Right lobe of liver (tissue), 6 donors: Measurements from ENCODE around the gene CMTM6. TPM values are rescaled to one million over a fixed set of nuclear protein-coding genes. Genes with fewer than 3 reads are reported as not detected.

Source experiments
- ATAC-seq, 4 donors: fragments of 200-7000 bp; cut with Tn5 transposase; one replicate each; pipeline ENCODE4 v1.9.1; 2020; ENCODE audit warnings: mild to moderate bottlenecking in 4 of 4, moderate library complexity in 4 of 4
- DNase-seq, 3 donors: peaks; one replicate each; pipeline ENCODE4 v3.0.0-alpha.2; 2020
- H3K27ac ChIP-seq, 3 donors: fragments of 200-600 bp; one replicate each; pipeline ENCODE4 v1.8.0; 2022
- H3K27me3 ChIP-seq, 2 donors: fragments of 200-600 bp; one replicate each; pipeline ENCODE4 v1.8.0; 2022
- H3K36me3 ChIP-seq, 4 donors: fragments of 200-600 bp; sonication (generic) in 1 of 4; one replicate each; pipeline versions ENCODE4 v1.5.1 to v1.8.0; 2017 to 2022; ENCODE audit warnings: control low read depth in 1 of 4
- H3K4me1 ChIP-seq, 4 donors: fragments of 200-600 bp; sonication (generic) in 1 of 4; one replicate each; pipeline versions ENCODE4 v1.5.1 to v1.8.0; 2017 to 2022; ENCODE audit warnings: control low read depth in 1 of 4
- H3K4me3 ChIP-seq, 3 donors: fragments of 200-600 bp; one replicate each; pipeline ENCODE4 v1.8.0; 2022
- H3K9me3 ChIP-seq, 4 donors: fragments of 200-600 bp; sonication (generic) in 1 of 4; one replicate each; pipeline versions ENCODE4 v1.5.1 to v1.8.0; 2017 to 2022; ENCODE audit warnings: control low read depth in 1 of 4
- POLR2A ChIP-seq: fragments of 450-650 bp; IDR thresholded peaks from one replicate; pipeline ENCODE4 v1.6.1; 2017; ENCODE audit warnings: antibody characterized with exemption, mild to moderate bottlenecking
- WGBS: methylation state at CpG from one replicate; pipeline ENCODE4 v1.1.6; 2018; ENCODE audit warnings: low coverage, low lambda C conversion rate; ENCODE audit not compliant: insufficient coverage; ENCODE audit errors: missing lambda C conversion rate; 5-methylcytosine and 5-hydroxymethylcytosine counted together
- intact Hi-C, 2 donors: fragments of 100-400 bp; cut with DNase I; formaldehyde crosslinking; loops; one replicate each; pipeline versions ENCODE4 v1.11.2 to v1.14.1; 2022
- total RNA-seq, 6 experiments: library from RNA; depleted of rRNA in 2 of 6; stranded (reverse); fragments of >200 nt in 2 of 6; fragmentation: NEBNext Ultra II Directional in 3 of 6; extraction: Animal tissue kit (Norgen Biotek cat#: 25700) in 3 of 6; gene quantifications; one replicate each; pipeline versions ENCODE4 v1.1.0 to v1.2.4, GENCODE V29; 2016 to 2023
- TF ChIP-seq, protein P1 (sequence below), 4 donors: fragments of 200-600 bp in 3 of 4; fragments of 450-650 bp in 1 of 4; IDR thresholded peaks; one replicate each; pipeline versions ENCODE4 v1.5.1 to v1.8.0; 2016 to 2022; ENCODE audit warnings: antibody characterized with exemption in 4 of 4, mild to moderate bottlenecking in 2 of 4
- donor health status: DM: no; HTN: yes; CAD: no.
- donor health status: DM: no; HTN: no; CAD: no.
- donor health status: DM: no; HTN: no; CAD: no.
- donor health status: DM: no; HTN: yes; CAD: no.
- donor health status: DM: no; HTN: yes; CAD: no.

CMTM6 gene
- total RNA-seq, 6 experiments from 2014 or later: 45.2 to 69.1 (median 57.2) TPM

DNA sequence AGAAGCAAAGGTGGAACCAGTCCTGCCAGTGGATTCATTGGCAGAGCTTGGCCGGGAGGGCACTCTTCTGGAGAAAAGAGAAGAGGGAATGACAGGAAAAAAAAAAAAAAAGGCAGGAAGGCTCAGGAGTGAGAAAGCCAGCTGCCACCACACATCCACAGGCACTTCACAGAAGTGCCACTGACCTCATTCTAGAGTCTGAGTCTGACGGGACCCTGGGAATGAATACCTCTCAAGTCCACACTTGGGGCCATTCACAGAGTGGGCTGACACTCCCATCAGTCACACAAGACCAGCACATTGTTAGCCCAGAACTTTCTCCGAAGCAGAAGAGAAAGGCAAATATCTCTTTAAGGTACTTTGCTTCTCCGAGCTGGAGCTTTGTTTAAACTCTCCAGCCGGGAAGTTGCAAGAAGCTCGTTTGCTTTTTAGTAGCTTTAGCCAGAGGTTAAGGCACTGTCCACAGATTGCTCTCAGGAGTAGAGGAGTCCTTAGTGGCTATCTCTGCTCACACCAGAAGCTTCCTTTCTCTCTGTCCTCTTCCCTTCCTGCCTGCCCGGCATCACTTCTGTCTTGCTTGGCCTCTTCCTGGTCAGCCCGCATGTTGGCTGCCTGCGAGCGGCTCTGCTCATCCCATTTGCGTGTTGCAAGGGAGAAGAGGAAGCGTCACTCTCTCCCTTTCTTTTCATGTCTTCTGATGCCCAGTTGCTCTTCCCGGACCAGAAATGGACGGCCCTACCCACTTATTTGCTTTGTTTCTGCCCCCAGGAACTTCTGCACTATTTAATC, 53.8 kb downstream of the CMTM6 start:
- peak; percentile 44 to 74 (median 64) for ATAC-seq
- Histone ChIP-seq H3K4me3 (no peak overlapping the region), H3K9me3 (no peaks in the 10 kb centered on the region), H3K36me3 (no peaks in the 10 kb centered on the region), H3K27me3 (no peaks in the 10 kb centered on the region), H3K27ac (no peak overlapping the region), H3K4me1 (peaks cover 0 to 6% (median 0%) of the 10 kb centered on the region in 4 donors)
- DNase-seq: no peak
- WGBS: 54% methylated on average over 14 of the region's 14 CpGs
- intact Hi-C loops: loop anchor here in 1 of 2 donors (10.0 kb wide), 1 partner anchor 64 kb away; no protein-coding TSS in a partner anchor
- no peak for TF ChIP-seq POLR2A
- TF ChIP-seq, protein P1, sequence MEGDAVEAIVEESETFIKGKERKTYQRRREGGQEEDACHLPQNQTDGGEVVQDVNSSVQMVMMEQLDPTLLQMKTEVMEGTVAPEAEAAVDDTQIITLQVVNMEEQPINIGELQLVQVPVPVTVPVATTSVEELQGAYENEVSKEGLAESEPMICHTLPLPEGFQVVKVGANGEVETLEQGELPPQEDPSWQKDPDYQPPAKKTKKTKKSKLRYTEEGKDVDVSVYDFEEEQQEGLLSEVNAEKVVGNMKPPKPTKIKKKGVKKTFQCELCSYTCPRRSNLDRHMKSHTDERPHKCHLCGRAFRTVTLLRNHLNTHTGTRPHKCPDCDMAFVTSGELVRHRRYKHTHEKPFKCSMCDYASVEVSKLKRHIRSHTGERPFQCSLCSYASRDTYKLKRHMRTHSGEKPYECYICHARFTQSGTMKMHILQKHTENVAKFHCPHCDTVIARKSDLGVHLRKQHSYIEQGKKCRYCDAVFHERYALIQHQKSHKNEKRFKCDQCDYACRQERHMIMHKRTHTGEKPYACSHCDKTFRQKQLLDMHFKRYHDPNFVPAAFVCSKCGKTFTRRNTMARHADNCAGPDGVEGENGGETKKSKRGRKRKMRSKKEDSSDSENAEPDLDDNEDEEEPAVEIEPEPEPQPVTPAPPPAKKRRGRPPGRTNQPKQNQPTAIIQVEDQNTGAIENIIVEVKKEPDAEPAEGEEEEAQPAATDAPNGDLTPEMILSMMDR (IDR thresholded peaks at IDR 0.05): no peak

DNA sequence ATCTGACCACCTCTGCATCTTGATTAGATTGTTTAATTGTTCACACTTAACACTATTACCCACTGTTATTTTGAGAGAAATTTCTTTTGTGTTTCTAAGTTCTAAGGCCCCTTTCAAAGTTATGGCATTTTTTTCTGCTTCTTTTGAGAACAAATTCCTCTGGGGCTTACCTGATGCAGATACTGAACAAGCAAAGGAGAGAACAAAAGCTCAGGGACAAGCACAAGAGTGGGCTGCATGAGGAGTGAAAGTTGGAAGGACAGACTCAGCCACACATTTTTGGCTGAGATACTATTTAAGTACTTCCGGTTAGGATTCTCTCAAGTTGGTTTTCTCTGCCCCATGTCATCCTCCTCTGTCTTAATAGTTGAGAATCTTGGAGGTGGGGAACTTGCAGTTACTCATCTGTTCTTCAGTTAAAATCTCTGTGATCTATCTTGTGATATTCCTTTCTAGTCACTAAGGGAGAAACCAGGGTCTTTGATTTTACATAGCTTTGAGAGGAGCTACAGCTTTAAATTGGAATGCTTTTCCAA, 54.7 kb downstream of the CMTM6 start:
- H3K36me3 ChIP-seq: no peaks in the 10 kb centered on the region
- peaks cover 0 to 6% (median 0%) of the 10 kb centered on the region in 4 donors for H3K4me1 ChIP-seq
- H3K9me3 ChIP-seq: no peaks in the 10 kb centered on the region
- no peak overlapping the region for H3K4me3 ChIP-seq
- no peaks in the 10 kb centered on the region for H3K27me3 ChIP-seq
- DNase-seq (no peak), ATAC-seq (no peak)
- H3K27ac ChIP-seq: no peak overlapping the region
- TF ChIP-seq, protein P1 (IDR thresholded peaks at IDR 0.05): no peak
- TF ChIP-seq POLR2A: no peak
- 86% methylated on average over 1 of the region's 1 CpG for WGBS
- intact Hi-C loops: loop anchor here in 1 of 2 donors (10.0 kb wide), 1 partner anchor 63 kb away; no protein-coding TSS in a partner anchor

DNA sequence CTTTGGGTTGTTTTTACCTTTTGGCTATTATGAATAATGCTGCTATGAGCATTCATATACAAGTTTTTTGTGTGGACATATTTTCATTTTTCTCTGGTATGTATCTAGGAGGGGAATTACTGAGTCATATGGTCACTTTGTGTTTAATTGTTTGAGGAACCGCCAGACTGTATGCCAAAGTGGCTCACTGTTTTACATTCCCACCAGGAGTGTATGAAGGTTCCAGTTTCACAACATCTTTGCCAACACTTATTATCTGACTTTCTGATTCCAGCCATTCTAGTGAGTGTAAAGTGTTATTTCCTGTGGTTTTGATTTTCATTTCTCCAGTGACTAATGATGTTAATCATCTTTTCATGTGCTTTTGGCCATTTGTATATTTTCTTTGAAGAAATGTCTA, 59.2 kb downstream of the CMTM6 start:
- intact Hi-C loops: loop anchor here in 1 of 2 donors (10.0 kb wide), 1 partner anchor 59 kb away; no protein-coding TSS in a partner anchor
- TF ChIP-seq, protein P1 (IDR thresholded peaks at IDR 0.05): no peak
- no peak for TF ChIP-seq POLR2A
- no peak overlapping the region for H3K27ac ChIP-seq

DNA sequence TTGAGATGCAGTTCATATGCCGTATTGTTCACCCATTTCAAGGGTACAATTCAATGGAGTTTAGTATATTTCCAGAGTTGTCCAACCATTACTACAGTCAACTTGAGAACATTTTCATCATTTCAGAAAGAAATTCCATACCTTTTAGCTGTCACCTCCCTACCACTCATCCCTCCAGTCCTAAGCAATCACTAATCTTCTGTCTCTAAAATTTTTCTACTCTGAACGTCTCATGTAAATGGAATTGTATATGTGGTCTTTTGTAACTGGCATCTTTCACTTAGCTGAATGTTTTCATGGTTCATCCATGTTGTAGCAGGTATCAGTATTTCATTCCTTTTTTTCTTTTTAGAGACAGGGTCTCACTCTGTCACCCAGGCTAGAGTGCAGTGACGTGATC, 59.9 kb downstream of the CMTM6 start:
- no peaks in the 10 kb centered on the region for H3K36me3 ChIP-seq
- WGBS: 95% methylated on average over 3 of the region's 3 CpGs
- DNase-seq (no peak), ATAC-seq (no peak)
- TF ChIP-seq, protein P1 (IDR thresholded peaks at IDR 0.05): no peak
- TF ChIP-seq POLR2A: no peak
- no peak overlapping the region for H3K4me3 ChIP-seq
- no peak overlapping the region for H3K27ac ChIP-seq
- H3K27me3 ChIP-seq: no peaks in the 10 kb centered on the region
- no peaks in the 10 kb centered on the region for H3K9me3 ChIP-seq
- no peaks in the 10 kb centered on the region for H3K4me1 ChIP-seq
- intact Hi-C loops: loop anchor here in 1 of 2 donors (10.0 kb wide), 1 partner anchor 58 kb away; no protein-coding TSS in a partner anchor

More for the DNA sequence above, 59.2 kb downstream of the CMTM6 start:
- Histone ChIP-seq H3K4me1 (no peaks in the 10 kb centered on the region), H3K27me3 (no peaks in the 10 kb centered on the region), H3K4me3 (no peak overlapping the region), H3K36me3 (no peaks in the 10 kb centered on the region), H3K9me3 (no peaks in the 10 kb centered on the region)
- DNase-seq (no peak), ATAC-seq (no peak)
- WGBS: 67% methylated on average over 1 of the region's 1 CpG
